Mucosa of stomach (tissue), 1 donor: ENCODE data around the gene FMO3.

Experiments used
- H3K27me3 ChIP-seq: one replicate; pipeline ENCODE4 v1.7.0; 2013; ENCODE audit warnings: mild to moderate bottlenecking, low read length; ENCODE audit not compliant: control insufficient read depth, insufficient read depth
- H3K36me3 ChIP-seq: one replicate; pipeline ENCODE4 v1.7.0; 2013; ENCODE audit warnings: low read length; ENCODE audit not compliant: control insufficient read depth, insufficient read depth
- H3K4me1 ChIP-seq: one replicate; pipeline ENCODE4 v1.7.0; 2013; ENCODE audit warnings: mild to moderate bottlenecking, low read length; ENCODE audit not compliant: control insufficient read depth, insufficient read depth
- H3K4me3 ChIP-seq: one replicate; pipeline ENCODE4 v1.7.0; 2013; ENCODE audit warnings: low read length
- H3K9ac ChIP-seq: one replicate; pipeline ENCODE4 v1.7.0; 2013; ENCODE audit warnings: mild to moderate bottlenecking, low read length, moderate library complexity
- H3K9me3 ChIP-seq: one replicate; pipeline ENCODE4 v1.7.0; 2013; ENCODE audit warnings: mild to moderate bottlenecking, low read length, moderate library complexity; ENCODE audit not compliant: control insufficient read depth
- donor health status: Pancreatic carcinoma.

The FMO3 gene

GRCh38 chr1:171090604-171091003 is at the start of gene FMO3:
FMO3 (plus strand) TSS chr1:171090905; CDS start chr1:171092659, 1,754 bp downstream.
- no peak within 1 kb of the TSS for H3K9ac ChIP-seq
- peaks cover 4% of the 10 kb centered on the region for H3K4me1 ChIP-seq

GRCh38 chr1:171048014-171048413 is 42.7 kb upstream of the FMO3 start:
- no peaks in the 10 kb centered on the region for H3K27me3 ChIP-seq
- H3K9ac ChIP-seq, result no peak overlapping the region
- no peak overlapping the region for H3K4me3 ChIP-seq
- H3K9me3 ChIP-seq, result no peaks in the 10 kb centered on the region
- no peaks in the 10 kb centered on the region for H3K4me1 ChIP-seq
- no peaks in the 10 kb centered on the region for H3K36me3 ChIP-seq

More at GRCh38 chr1:171090604-171091003, at the start of gene FMO3:
- H3K27me3 ChIP-seq, result no peaks in the 10 kb centered on the region
- H3K36me3 ChIP-seq, result no peaks in the 10 kb centered on the region
- H3K4me3 ChIP-seq, result no peak within 1 kb of the TSS
- H3K9me3 ChIP-seq, result no peaks in the 10 kb centered on the region

GRCh38 chr1:171052977-171053376 is 37.7 kb upstream of the FMO3 start:
- H3K9me3 ChIP-seq, result no peaks in the 10 kb centered on the region
- H3K9ac ChIP-seq, result no peak overlapping the region
- H3K4me3 ChIP-seq, result no peak overlapping the region
- H3K27me3 ChIP-seq, result no peaks in the 10 kb centered on the region
- no peaks in the 10 kb centered on the region for H3K4me1 ChIP-seq
- H3K36me3 ChIP-seq, result no peaks in the 10 kb centered on the region

GRCh38 chr1:171055966-171056643 is 34.6 kb upstream of the FMO3 start:
- H3K9ac ChIP-seq, result no peak overlapping the region
- H3K9me3 ChIP-seq, result no peaks in the 10 kb centered on the region
- H3K4me3 ChIP-seq, result no peak overlapping the region
- H3K27me3 ChIP-seq, result no peaks in the 10 kb centered on the region
- no peaks in the 10 kb centered on the region for H3K4me1 ChIP-seq
- no peaks in the 10 kb centered on the region for H3K36me3 ChIP-seq

- H3K36me3 ChIP-seq, result no peaks in the 10 kb centered on the region
- H3K9ac ChIP-seq, result no peak overlapping the region
- H3K4me1 ChIP-seq, result no peaks in the 10 kb centered on the region
- no peaks in the 10 kb centered on the region for H3K27me3 ChIP-seq
- no peaks in the 10 kb centered on the region for H3K9me3 ChIP-seq
- no peak overlapping the region for H3K4me3 ChIP-seq
Measured at GRCh38 chr1:171061425-171062143, 29.1 kb upstream of the FMO3 start.

- Histone ChIP-seq H3K4me1 (no peaks in the 10 kb centered on the region), H3K27me3 (no peaks in the 10 kb centered on the region), H3K9ac (no peak overlapping the region), H3K36me3 (no peaks in the 10 kb centered on the region), H3K9me3 (no peaks in the 10 kb centered on the region), H3K4me3 (no peak overlapping the region)
Measured at GRCh38 chr1:171062902-171063301, 27.8 kb upstream of the FMO3 start.

GRCh38 chr1:171075041-171075440 is 15.7 kb upstream of the FMO3 start:
- Histone ChIP-seq H3K4me1 (no peaks in the 10 kb centered on the region), H3K9me3 (no peaks in the 10 kb centered on the region), H3K4me3 (no peak overlapping the region), H3K9ac (no peak overlapping the region), H3K36me3 (no peaks in the 10 kb centered on the region), H3K27me3 (no peaks in the 10 kb centered on the region)

- Histone ChIP-seq H3K9me3 (no peaks in the 10 kb centered on the region), H3K4me3 (no peak overlapping the region), H3K36me3 (no peaks in the 10 kb centered on the region), H3K27me3 (no peaks in the 10 kb centered on the region), H3K4me1 (no peaks in the 10 kb centered on the region), H3K9ac (no peak overlapping the region)
Measured at GRCh38 chr1:171081314-171081753, 9.4 kb upstream of the FMO3 start.

GRCh38 chr1:171081763-171082201 is 8.9 kb upstream of the FMO3 start:
- Histone ChIP-seq H3K9ac (no peak overlapping the region), H3K9me3 (no peaks in the 10 kb centered on the region), H3K4me3 (no peak overlapping the region), H3K4me1 (no peaks in the 10 kb centered on the region), H3K27me3 (no peaks in the 10 kb centered on the region), H3K36me3 (no peaks in the 10 kb centered on the region)

GRCh38 chr1:171082606-171083005 is 8.1 kb upstream of the FMO3 start:
- H3K9me3 ChIP-seq, result no peaks in the 10 kb centered on the region
- H3K36me3 ChIP-seq, result no peaks in the 10 kb centered on the region
- H3K27me3 ChIP-seq, result no peaks in the 10 kb centered on the region
- H3K4me1 ChIP-seq, result no peaks in the 10 kb centered on the region
- no peak overlapping the region for H3K4me3 ChIP-seq
- no peak overlapping the region for H3K9ac ChIP-seq

- Histone ChIP-seq H3K36me3 (no peaks in the 10 kb centered on the region), H3K9me3 (no peaks in the 10 kb centered on the region), H3K4me3 (no peak overlapping the region), H3K27me3 (no peaks in the 10 kb centered on the region), H3K4me1 (no peaks in the 10 kb centered on the region), H3K9ac (no peak overlapping the region)
Measured at GRCh38 chr1:171083222-171083621, 7.5 kb upstream of the FMO3 start.

GRCh38 chr1:171084091-171084490 is 6.6 kb upstream of the FMO3 start:
- H3K9me3 ChIP-seq, result no peaks in the 10 kb centered on the region
- no peaks in the 10 kb centered on the region for H3K36me3 ChIP-seq
- H3K9ac ChIP-seq, result no peak overlapping the region
- H3K4me1 ChIP-seq, result no peaks in the 10 kb centered on the region
- no peaks in the 10 kb centered on the region for H3K27me3 ChIP-seq
- H3K4me3 ChIP-seq, result no peak overlapping the region
